Mesenchymal stem cell (in vitro differentiated cells and primary cell): ENCODE results near the gene SHH.

Experiments
- DNase-seq: peaks from one replicate; pipeline ENCODE4 v3.0.0-alpha.2; 2013
- H2AFZ ChIP-seq: one replicate; pipeline ENCODE4 v1.6.1; 2013; ENCODE audit warnings: low read depth, mild to moderate bottlenecking, control low read depth, inconsistent platforms, low read length, moderate library complexity
- H2AK5ac ChIP-seq: 2 replicates; pipeline ENCODE4 v1.6.1; 2013; ENCODE audit warnings: low read length, moderate library complexity, mild to moderate bottlenecking, inconsistent platforms; ENCODE audit not compliant: severe bottlenecking
- H2BK120ac ChIP-seq: one replicate; pipeline ENCODE4 v1.6.1; 2013; ENCODE audit warnings: low read depth, mild to moderate bottlenecking, inconsistent platforms, low read length, moderate library complexity
- H2BK12ac ChIP-seq, 2 experiments: one replicate each; pipeline ENCODE4 v1.6.1; 2013; ENCODE audit warnings: inconsistent platforms in 2 of 2, low read length in 2 of 2, mild to moderate bottlenecking in 2 of 2, moderate library complexity in 2 of 2, control low read depth in 1 of 2
- H2BK15ac ChIP-seq: one replicate; pipeline ENCODE4 v1.6.1; 2013; ENCODE audit warnings: mild to moderate bottlenecking, low read depth, inconsistent platforms; ENCODE audit not compliant: poor library complexity, severe bottlenecking
- H2BK5ac ChIP-seq: 2 replicates; pipeline ENCODE4 v1.6.1; 2013; ENCODE audit warnings: low read depth, mild to moderate bottlenecking, low read length, control low read depth, inconsistent platforms; ENCODE audit not compliant: poor library complexity, severe bottlenecking
- H3K14ac ChIP-seq, 2 experiments: one replicate each; pipeline ENCODE4 v1.6.1; 2013; ENCODE audit warnings: inconsistent platforms in 2 of 2, low read length in 2 of 2, control low read depth in 1 of 2, mild to moderate bottlenecking in 1 of 2, moderate library complexity in 1 of 2
- H3K18ac ChIP-seq, 2 experiments: one replicate each; pipeline ENCODE4 v1.6.1; 2013; ENCODE audit warnings: inconsistent platforms in 2 of 2, low read length in 2 of 2, control low read depth in 1 of 2, low read depth in 1 of 2, mild to moderate bottlenecking in 1 of 2
- H3K23ac ChIP-seq, 2 experiments: one replicate each; pipeline ENCODE4 v1.6.1; 2013; ENCODE audit warnings: inconsistent platforms in 2 of 2, low read length in 2 of 2, mild to moderate bottlenecking in 2 of 2, moderate library complexity in 2 of 2, control low read depth in 1 of 2
- H3K27ac ChIP-seq: 2 replicates; pipeline ENCODE4 v1.5.1; 2013; ENCODE audit warnings: mild to moderate bottlenecking, moderate library complexity, low read length, control low read depth, inconsistent platforms; ENCODE audit not compliant: poor library complexity, severe bottlenecking
- H3K27me3 ChIP-seq, 2 experiments: 2 replicates each; pipeline versions ENCODE4 v1.6.1 to v1.7.0; 2013; ENCODE audit warnings: low read length in 2 of 2, mild to moderate bottlenecking in 2 of 2, moderate library complexity in 2 of 2, control low read depth in 1 of 2, inconsistent platforms in 1 of 2; ENCODE audit not compliant: control insufficient read depth in 1 of 2, insufficient read depth in 1 of 2
- H3K36me3 ChIP-seq, 2 experiments: 2 replicates each; pipeline versions ENCODE4 v1.6.1 to v1.7.0; 2013; ENCODE audit warnings: low read length in 2 of 2, control low read depth in 1 of 2, inconsistent platforms in 1 of 2, low read depth in 1 of 2, mild to moderate bottlenecking in 1 of 2; ENCODE audit not compliant: insufficient read depth in 2 of 2, control insufficient read depth in 1 of 2
- H3K4ac ChIP-seq, 2 experiments: one replicate each; pipeline ENCODE4 v1.6.1; 2013; ENCODE audit warnings: inconsistent platforms in 2 of 2, low read length in 2 of 2, mild to moderate bottlenecking in 2 of 2, moderate library complexity in 2 of 2, control low read depth in 1 of 2, low read depth in 1 of 2
- H3K4me1 ChIP-seq: 2 replicates; pipeline ENCODE4 v1.6.1; 2013; ENCODE audit warnings: low read depth, low read length, control low read depth; ENCODE audit not compliant: control insufficient read depth, insufficient read depth
- H3K4me2 ChIP-seq: 2 replicates; pipeline ENCODE4 v1.6.1; 2013; ENCODE audit warnings: low read length, mild to moderate bottlenecking, inconsistent platforms; ENCODE audit not compliant: poor library complexity, severe bottlenecking
- H3K4me3 ChIP-seq, 2 experiments: 2 replicates each; pipeline versions ENCODE4 v1.5.1 to v1.7.0; 2013; ENCODE audit warnings: low read length in 2 of 2, mild to moderate bottlenecking in 2 of 2, control low read depth in 1 of 2, low read depth in 1 of 2; ENCODE audit not compliant: insufficient read depth in 1 of 2
- H3K79me1 ChIP-seq: replicated peaks from 2 replicates; pipeline ENCODE4 v1.6.1; 2013; ENCODE audit warnings: mild to moderate bottlenecking, control low read depth, low read length, inconsistent platforms; ENCODE audit not compliant: poor library complexity, severe bottlenecking
- H3K9ac ChIP-seq: 2 replicates; pipeline ENCODE4 v1.7.0; 2013; ENCODE audit warnings: mild to moderate bottlenecking, low read length, moderate library complexity
- H3K9me3 ChIP-seq: 2 replicates; pipeline ENCODE4 v1.7.0; 2013; ENCODE audit warnings: mild to moderate bottlenecking, low read length; ENCODE audit not compliant: control insufficient read depth
- H4K8ac ChIP-seq: one replicate; pipeline ENCODE4 v1.6.1; 2013; ENCODE audit warnings: inconsistent platforms, mild to moderate bottlenecking, low read length, moderate library complexity
- H4K91ac ChIP-seq: one replicate; pipeline ENCODE4 v1.6.1; 2013; ENCODE audit warnings: mild to moderate bottlenecking, low read length, inconsistent platforms
- whole genome bisulfite sequencing: methylation state at CpG from one replicate; pipeline ENCODE4 v1.1.7; 2013; ENCODE audit warnings: mixed read lengths; 5-methylcytosine and 5-hydroxymethylcytosine counted together

The SHH gene

DNA sequence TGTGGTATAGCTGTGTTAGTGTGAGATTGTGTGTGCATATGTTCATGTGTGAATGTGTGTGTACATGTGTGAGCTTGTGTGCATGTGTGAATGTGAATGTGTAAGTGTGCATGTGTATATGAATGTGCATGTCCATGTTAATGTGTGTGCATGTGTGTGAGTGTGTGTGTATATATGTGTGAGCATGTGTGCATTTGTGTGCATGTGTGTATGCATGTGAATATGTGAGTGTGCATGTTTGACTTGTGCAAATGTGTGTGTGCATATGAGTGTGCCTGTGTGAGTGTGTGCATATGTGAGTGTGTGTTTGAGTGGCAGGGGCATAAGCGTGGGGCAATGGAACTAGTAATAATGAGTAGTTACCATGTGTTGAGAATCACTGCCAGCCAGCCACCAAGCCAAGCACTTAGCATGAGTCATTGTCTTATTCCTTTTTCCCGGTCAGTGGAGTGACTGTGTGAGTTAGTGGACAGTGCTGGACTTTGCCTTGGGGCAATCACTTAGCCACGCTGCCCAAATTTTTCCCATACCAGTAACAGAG, 46.3 kb upstream of the SHH start:
- H3K9me3 ChIP-seq = peaks cover 3% of the 10 kb centered on the region
- H2BK5ac ChIP-seq = no peak overlapping the region
- H3K4me2 ChIP-seq = no peak overlapping the region
- no peak overlapping the region for H2AK5ac ChIP-seq
- WGBS = 100% methylated on average over 1 of the region's 3 CpGs
- no peak overlapping the region for H2BK12ac ChIP-seq
- no peak overlapping the region for H2AFZ ChIP-seq
- H4K91ac ChIP-seq = no peak overlapping the region
- no peak overlapping the region for H3K23ac ChIP-seq
- no peak overlapping the region for H2BK15ac ChIP-seq
- no peak overlapping the region for H3K4me3 ChIP-seq
- H3K36me3 ChIP-seq = no peaks in the 10 kb centered on the region
- no peak overlapping the region for H3K27ac ChIP-seq
- H3K4ac ChIP-seq = no peak overlapping the region
- H3K18ac ChIP-seq = no peak overlapping the region
- no peak overlapping the region for H4K8ac ChIP-seq
- no peak overlapping the region for H2BK120ac ChIP-seq
- no peaks in the 10 kb centered on the region for H3K79me1 ChIP-seq
- H3K27me3 ChIP-seq = peaks cover 5 to 12% of the 10 kb centered on the region in 2 experiments
- no peak for DNase-seq
- peaks cover 15% of the 10 kb centered on the region for H3K4me1 ChIP-seq
- no peak overlapping the region for H3K14ac ChIP-seq
- H3K9ac ChIP-seq = no peak overlapping the region

DNA sequence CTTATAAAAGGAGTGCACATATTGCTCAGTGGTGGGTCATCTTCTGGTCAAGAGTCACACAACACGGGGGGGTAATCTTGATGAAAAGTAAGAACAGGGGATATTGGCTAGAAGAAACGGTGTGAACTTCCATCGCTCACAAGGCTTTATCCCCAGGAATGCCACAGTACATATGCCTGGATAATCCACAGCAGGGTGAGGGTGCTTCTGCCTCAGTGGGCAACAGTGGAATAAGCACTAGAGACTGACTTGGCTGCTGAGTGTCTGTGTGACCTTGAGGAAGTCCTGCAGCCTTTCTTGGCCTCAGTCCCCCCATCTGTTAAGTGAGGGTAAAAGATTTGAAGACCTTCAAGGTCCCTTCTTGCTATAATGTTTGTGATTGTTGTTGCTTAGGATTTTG, 44.9 kb upstream of the SHH start:
- peaks cover 3% of the 10 kb centered on the region for H3K9me3 ChIP-seq
- WGBS = 76% methylated on average over 3 of the region's 3 CpGs

DNA sequence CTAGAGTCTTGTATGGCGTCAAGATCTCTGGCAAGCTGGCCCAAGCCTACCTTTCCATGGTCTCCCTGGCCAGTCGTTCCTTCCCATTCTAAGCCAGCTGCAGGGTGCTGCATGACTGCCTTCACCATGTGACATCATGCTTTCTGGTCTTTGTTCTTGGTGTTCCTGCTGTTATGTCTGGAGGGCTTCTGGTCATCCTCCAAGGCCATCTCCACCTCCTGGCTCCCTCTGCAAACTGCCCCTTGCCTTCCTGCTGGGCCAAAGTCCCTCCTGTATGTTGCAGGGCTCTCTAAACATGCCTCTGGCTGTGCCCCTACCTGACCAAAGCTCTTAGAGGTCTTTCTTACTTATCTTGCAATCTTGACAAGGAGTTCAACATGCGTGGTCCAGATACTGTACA, 44.4 kb upstream of the SHH start:
- H2BK15ac ChIP-seq = no peak overlapping the region
- H3K4me1 ChIP-seq = peaks cover 15% of the 10 kb centered on the region
- peaks cover 0 to 3% of the 10 kb centered on the region in 2 experiments for H3K36me3 ChIP-seq
- peaks cover 6 to 12% of the 10 kb centered on the region in 2 experiments for H3K27me3 ChIP-seq
- no peak overlapping the region for H3K4me2 ChIP-seq
- H3K27ac ChIP-seq = no peak overlapping the region
- H2BK120ac ChIP-seq = no peak overlapping the region
- no peak overlapping the region for H2BK12ac ChIP-seq
- no peak overlapping the region for H3K23ac ChIP-seq
- H3K4ac ChIP-seq = no peak overlapping the region
- H3K9ac ChIP-seq = no peak overlapping the region
- H3K9me3 ChIP-seq = peaks cover 3% of the 10 kb centered on the region
- WGBS = 76% methylated on average over 3 of the region's 3 CpGs
- H3K4me3 ChIP-seq = no peak overlapping the region
- no peak overlapping the region for H3K18ac ChIP-seq
- no peak overlapping the region for H2AK5ac ChIP-seq
- H3K14ac ChIP-seq = no peak overlapping the region
- H2AFZ ChIP-seq = no peak overlapping the region
- DNase-seq = no peak
- no peak overlapping the region for H4K91ac ChIP-seq
- H3K79me1 ChIP-seq = no peaks in the 10 kb centered on the region
- H2BK5ac ChIP-seq = no peak overlapping the region
- no peak overlapping the region for H4K8ac ChIP-seq

More for the DNA sequence above, 44.9 kb upstream of the SHH start:
- H3K79me1 ChIP-seq = no peaks in the 10 kb centered on the region
- no peak overlapping the region for H2AFZ ChIP-seq
- no peaks in the 10 kb centered on the region for H3K36me3 ChIP-seq
- no peak overlapping the region for H4K91ac ChIP-seq
- no peak overlapping the region for H3K4ac ChIP-seq
- no peak overlapping the region for H2AK5ac ChIP-seq
- no peak for DNase-seq
- H3K4me2 ChIP-seq = no peak overlapping the region
- H3K14ac ChIP-seq = no peak overlapping the region
- H2BK15ac ChIP-seq = no peak overlapping the region
- no peak overlapping the region for H2BK5ac ChIP-seq
- no peak overlapping the region for H2BK120ac ChIP-seq
- H4K8ac ChIP-seq = no peak overlapping the region
- H2BK12ac ChIP-seq = no peak overlapping the region
- no peak overlapping the region for H3K27ac ChIP-seq
- no peak overlapping the region for H3K18ac ChIP-seq
- no peak overlapping the region for H3K9ac ChIP-seq
- H3K4me1 ChIP-seq = peaks cover 13% of the 10 kb centered on the region
- H3K23ac ChIP-seq = no peak overlapping the region
- no peak overlapping the region for H3K4me3 ChIP-seq
- H3K27me3 ChIP-seq = peaks cover 5 to 12% of the 10 kb centered on the region in 2 experiments

DNA sequence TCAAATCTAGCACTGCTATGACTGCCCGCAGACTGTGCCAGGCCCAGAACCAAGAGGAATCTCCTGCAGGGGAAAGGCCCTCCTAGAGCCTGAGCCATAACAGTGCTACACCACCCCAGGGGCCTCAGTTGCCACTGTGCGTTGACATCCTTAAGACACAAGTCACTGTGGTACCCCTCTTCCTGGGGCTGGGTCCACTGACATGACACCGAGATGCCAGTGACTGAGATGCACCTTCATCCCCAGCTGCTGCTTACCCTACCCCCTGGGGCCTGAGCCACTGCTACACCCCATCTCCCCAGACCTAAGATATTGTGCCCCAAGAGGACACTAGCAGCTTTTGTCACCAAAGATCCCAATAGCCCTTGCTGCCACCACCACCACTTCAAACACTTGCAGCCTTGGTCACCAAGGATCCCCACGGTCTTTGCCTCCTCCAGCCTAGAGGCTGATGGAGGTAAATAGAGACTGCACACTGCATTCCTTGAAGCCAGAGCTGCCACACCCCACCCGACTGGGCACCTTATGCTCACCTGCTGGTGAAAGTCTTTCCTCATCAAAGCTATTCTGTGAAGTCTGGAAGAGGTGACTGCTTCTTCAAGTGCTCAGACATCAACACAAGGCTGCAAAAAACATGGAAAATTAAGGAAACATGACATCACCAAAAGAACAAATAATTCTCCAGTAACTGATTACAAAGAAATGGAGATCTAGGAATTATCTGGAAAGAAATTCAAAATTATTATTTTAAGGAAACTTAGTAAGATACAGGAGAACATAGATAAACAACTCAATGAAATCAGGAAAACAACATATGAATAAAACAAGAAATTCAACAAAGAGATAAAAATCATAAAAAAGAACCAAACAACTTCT, 40.4 kb upstream of the SHH start:
- WGBS = 92% methylated on average over 3 of the region's 5 CpGs
- Histone ChIP-seq H2BK5ac (no peak overlapping the region), H3K4ac (no peak overlapping the region), H3K23ac (no peak overlapping the region), H2BK120ac (no peak overlapping the region), H3K27ac (no peak overlapping the region), H4K91ac (no peak overlapping the region), H3K4me2 (no peak overlapping the region), H2AFZ (no peak overlapping the region), H2AK5ac (no peak overlapping the region), H3K9me3 (peaks cover 3% of the 10 kb centered on the region), H3K14ac (no peak overlapping the region), H3K4me3 (no peak overlapping the region), H3K9ac (no peak overlapping the region), H3K18ac (no peak overlapping the region), H4K8ac (no peak overlapping the region), H3K79me1 (no peaks in the 10 kb centered on the region), H3K36me3 (peaks cover 0 to 3% of the 10 kb centered on the region in 2 experiments), H2BK12ac (no peak overlapping the region), H3K27me3 (peaks cover 10 to 12% of the 10 kb centered on the region in 2 experiments), H2BK15ac (no peak overlapping the region), H3K4me1 (peaks cover 5% of the 10 kb centered on the region)
- DNase-seq = no peak
